MCF 10A (cell line): ENCODE results near the gene MYH10. TPM values are rescaled to one million over a fixed set of nuclear protein-coding genes. Genes with fewer than 3 reads are reported as not detected.

Source experiments
- BruUV-seq: library from RNA; stranded (reverse); fragments of 400-500 nt; replicated peaks from 2 replicates; lab custom pipeline; 2021; lab: Mats Ljungman, UMichigan
- CTCF ChIA-PET: fragments of 300-600 bp; sonication (Branson Sonifier 250); formaldehyde crosslinking; extraction: SDS; loops from one replicate; lab custom pipeline; 2021; ENCODE audit warnings: antibody characterized with exemption, inconsistent platforms; lab: Yijun Ruan, JAX
- POLR2A ChIA-PET: fragments of 300-600, 350-650 bp; sonication (Branson Sonifier 250); formaldehyde crosslinking; extraction: SDS; loops from one replicate; lab custom pipeline; 2020; ENCODE audit warnings: antibody characterized with exemption, inconsistent platforms; lab: Yijun Ruan, JAX
- DNase-seq: peaks from one replicate; pipeline ENCODE4 v3.0.0-alpha.2; 2018; ENCODE audit not compliant: unreplicated experiment
- H3K27ac Mint-ChIP-seq: one replicate; pipeline ENCODE4 v1.8.0; 2022; ENCODE audit warnings: mild to moderate bottlenecking, low read depth, mixed read lengths; ENCODE audit not compliant: unreplicated experiment
- H3K27me3 Mint-ChIP-seq: one replicate; pipeline ENCODE4 v1.8.0; 2022; ENCODE audit warnings: mixed read lengths; ENCODE audit not compliant: insufficient read depth, unreplicated experiment
- H3K36me3 Mint-ChIP-seq: one replicate; pipeline ENCODE4 v1.8.0; 2022; ENCODE audit warnings: mild to moderate bottlenecking, moderate library complexity, mixed read lengths; ENCODE audit not compliant: insufficient read depth, unreplicated experiment
- H3K4me1 Mint-ChIP-seq: one replicate; pipeline ENCODE4 v1.8.0; 2022; ENCODE audit warnings: mixed read lengths; ENCODE audit not compliant: insufficient read depth, unreplicated experiment
- H3K4me3 Mint-ChIP-seq: one replicate; pipeline ENCODE4 v1.8.0; 2022; ENCODE audit warnings: mild to moderate bottlenecking, moderate library complexity, mixed read lengths; ENCODE audit not compliant: unreplicated experiment
- H3K9me3 Mint-ChIP-seq: one replicate; pipeline ENCODE4 v1.8.0; 2022; ENCODE audit warnings: mixed read lengths; ENCODE audit not compliant: unreplicated experiment
- CTCF ChIP-seq: fragments of 200-600 bp; IDR thresholded peaks from one replicate; pipeline ENCODE4 v1.8.0; 2022; ENCODE audit warnings: antibody characterized with exemption, mild to moderate bottlenecking; ENCODE audit not compliant: unreplicated experiment
- intact Hi-C: fragments of 100-400 bp; cut with micrococcal nuclease; formaldehyde crosslinking; loops from 2 replicates; pipeline ENCODE4 v1.14.1; 2022
- total RNA-seq: library from RNA; stranded (reverse); gene quantifications from 2 replicates; pipeline ENCODE4 v1.2.3, GENCODE V29; 2022

Gene MYH10
- total RNA-seq, 1 experiment from 2014 or later: 43.0 TPM

- Mint-ChIP-seq H3K9me3 (no peaks in the 10 kb centered on the region), H3K27ac (peak overlapping the region; percentile 39), H3K36me3 (peaks cover 90% of the 10 kb centered on the region), H3K27me3 (no peaks in the 10 kb centered on the region), H3K4me1 (no peaks in the 10 kb centered on the region), H3K4me3 (no peak overlapping the region)
- ChIA-PET POLR2A (interaction anchor here (1.1 kb wide), 1 partner anchor 15 kb away, joined by 5 read pairs; no protein-coding TSS in a partner anchor), CTCF (interaction anchor here (0.8 kb wide), 1 partner anchor 91 kb away, joined by 3 read pairs; no protein-coding TSS in a partner anchor)
- BruUV-seq: no TSS peak
- DNase-seq: no peak
- no peak for TF ChIP-seq CTCF
- intact Hi-C loops: no loop called here
Observed at GRCh38 chr17:8477715-8478441, 152.6 kb downstream of the MYH10 start.

- BruUV-seq: no TSS peak
- ChIA-PET POLR2A (interaction anchor here (1.1 to 1.5 kb wide), 3 partner anchors 11 to 42 kb away, joined by 3 to 5 read pairs (median 3); partner anchors contain the start of gene NDEL1), CTCF (interaction anchor here (0.9 to 1.0 kb wide), 2 partner anchors 10 to 11 kb away, joined by 3 read pairs; no protein-coding TSS in a partner anchor)
- DNase-seq: no peak
- no peak for TF ChIP-seq CTCF
- Mint-ChIP-seq H3K4me1 (no peaks in the 10 kb centered on the region), H3K27ac (no peak overlapping the region), H3K4me3 (no peak overlapping the region), H3K9me3 (no peaks in the 10 kb centered on the region), H3K36me3 (peaks cover 86% of the 10 kb centered on the region), H3K27me3 (no peaks in the 10 kb centered on the region)
- intact Hi-C loops: no loop called here
Observed at GRCh38 chr17:8477171-8477570, 153.4 kb downstream of the MYH10 start.

- Mint-ChIP-seq H3K27me3 (no peaks in the 10 kb centered on the region), H3K27ac (no peak overlapping the region), H3K4me3 (no peak overlapping the region), H3K4me1 (no peaks in the 10 kb centered on the region), H3K36me3 (peaks cover 90% of the 10 kb centered on the region), H3K9me3 (no peaks in the 10 kb centered on the region)
- no peak for TF ChIP-seq CTCF
- no TSS peak for BruUV-seq
- no peak for DNase-seq
- ChIA-PET CTCF (interaction anchor here (0.9 to 1.0 kb wide), 2 partner anchors 9 to 11 kb away, joined by 3 read pairs; no protein-coding TSS in a partner anchor), POLR2A (interaction anchor here (1.3 to 1.5 kb wide), 2 partner anchors 11 to 41 kb away, joined by 3 read pairs; partner anchors contain the start of gene NDEL1)
- intact Hi-C loops: no loop called here
Observed at GRCh38 chr17:8476741-8477140, 153.8 kb downstream of the MYH10 start.

- CTCF ChIA-PET: no interaction called here
Observed at GRCh38 chr17:8475781-8476180, 154.7 kb downstream of the MYH10 start.

More at GRCh38 chr17:8475781-8476180, 154.7 kb downstream of the MYH10 start:
- no TSS peak for BruUV-seq
- intact Hi-C loops: no loop called here
- Mint-ChIP-seq H3K27ac (no peak overlapping the region), H3K9me3 (no peaks in the 10 kb centered on the region), H3K4me1 (no peaks in the 10 kb centered on the region), H3K27me3 (no peaks in the 10 kb centered on the region), H3K4me3 (no peak overlapping the region), H3K36me3 (peaks cover 84% of the 10 kb centered on the region)
- POLR2A ChIA-PET: interaction anchor here (1.3 to 1.5 kb wide), 2 partner anchors 12 to 40 kb away, joined by 3 read pairs; partner anchors contain the start of gene NDEL1
- no peak for TF ChIP-seq CTCF
- DNase-seq: no peak
